Neutrophil (primary cell): ENCODE measurements around the gene COL26A1.
"Not testable (repeated sequence)": the region's sequence is repeated elsewhere in the genome, so short reads cannot be mapped to it uniquely, and the experiment has no call there.

Experiments used
- H3K27ac ChIP-seq: fragments of 200-600 bp; sonication (generic); 2 replicates; pipeline ENCODE4 v1.5.1; 2016; ENCODE audit warnings: mild to moderate bottlenecking, moderate library complexity
- H3K27me3 ChIP-seq: fragments of 200-600 bp; sonication (generic); 2 replicates; pipeline ENCODE4 v1.6.0; 2016; ENCODE audit warnings: mild to moderate bottlenecking
- H3K36me3 ChIP-seq: fragments of 200-600 bp; sonication (generic); 2 replicates; pipeline ENCODE4 v1.5.1; 2017
- H3K4me1 ChIP-seq, 2 experiments: fragments of 200-600 bp in 1 of 2; sonication (generic) in 1 of 2; 1 replicate in 1 of 2; 2 replicates in 1 of 2; pipeline versions ENCODE4 v1.5.1 to v1.6.1; 2013 to 2016; ENCODE audit warnings: low read depth in 1 of 2, low read length in 1 of 2, mild to moderate bottlenecking in 1 of 2, moderate library complexity in 1 of 2; ENCODE audit not compliant: control insufficient read depth in 1 of 2, insufficient read depth in 1 of 2
- H3K4me3 ChIP-seq, 2 experiments: fragments of 200-600 bp in 1 of 2; sonication (generic) in 1 of 2; 1 replicate in 1 of 2; 2 replicates in 1 of 2; pipeline ENCODE4 v1.5.1; 2013 to 2016; ENCODE audit warnings: low read depth in 1 of 2, low read length in 1 of 2, mild to moderate bottlenecking in 1 of 2, moderate library complexity in 1 of 2
- H3K9me3 ChIP-seq: fragments of 200-600 bp; sonication (generic); 2 replicates; pipeline ENCODE4 v1.5.1; 2016
- CTCF ChIP-seq: fragments of 200-600 bp; sonication (generic); IDR thresholded peaks from 2 replicates; pipeline ENCODE4 v1.5.1; 2016; ENCODE audit warnings: antibody characterized with exemption

Gene COL26A1

GRCh38 chr7:101330011-101330484, 32.6 kb upstream of the COL26A1 start:
- Histone ChIP-seq H3K27me3 (peaks cover 7% of the 10 kb centered on the region), H3K36me3 (no peaks in the 10 kb centered on the region), H3K4me3 (no peak overlapping the region), H3K9me3 (no peaks in the 10 kb centered on the region), H3K4me1 (no peaks in the 10 kb centered on the region), H3K27ac (no peak overlapping the region)
- TF ChIP-seq CTCF, result no peak

GRCh38 chr7:101332026-101332425, 30.6 kb upstream of the COL26A1 start:
- TF ChIP-seq CTCF, result no peak
- Histone ChIP-seq H3K4me3 (no peak overlapping the region), H3K4me1 (no peaks in the 10 kb centered on the region), H3K9me3 (no peaks in the 10 kb centered on the region), H3K36me3 (no peaks in the 10 kb centered on the region), H3K27me3 (peaks cover 7% of the 10 kb centered on the region), H3K27ac (no peak overlapping the region)

- Histone ChIP-seq H3K9me3 (no peaks in the 10 kb centered on the region), H3K4me1 (no peaks in the 10 kb centered on the region), H3K4me3 (no peak overlapping the region), H3K36me3 (no peaks in the 10 kb centered on the region), H3K27me3 (peaks cover 7% of the 10 kb centered on the region), H3K27ac (no peak overlapping the region)
- TF ChIP-seq CTCF, result no peak
Observed at GRCh38 chr7:101333912-101334311, 28.8 kb upstream of the COL26A1 start.

- no peak for TF ChIP-seq CTCF
- Histone ChIP-seq H3K4me1 (no peaks in the 10 kb centered on the region), H3K4me3 (no peak overlapping the region), H3K27ac (no peak overlapping the region), H3K9me3 (no peaks in the 10 kb centered on the region), H3K27me3 (no peaks in the 10 kb centered on the region), H3K36me3 (no peaks in the 10 kb centered on the region)
Observed at GRCh38 chr7:101340379-101340778, 22.3 kb upstream of the COL26A1 start.

GRCh38 chr7:101342892-101343291, 19.8 kb upstream of the COL26A1 start:
- no peak overlapping the region for H3K27ac ChIP-seq
- H3K27me3 ChIP-seq, result no peaks in the 10 kb centered on the region
- H3K4me3 ChIP-seq, result no peak overlapping the region
- no peaks in the 10 kb centered on the region for H3K36me3 ChIP-seq
- no peak for TF ChIP-seq CTCF
- no peaks in the 10 kb centered on the region for H3K4me1 ChIP-seq
- H3K9me3 ChIP-seq, result no peaks in the 10 kb centered on the region

GRCh38 chr7:101347477-101347876, 15.2 kb upstream of the COL26A1 start:
- H3K4me1 ChIP-seq, result no peaks in the 10 kb centered on the region
- TF ChIP-seq CTCF, result no peak

GRCh38 chr7:101348456-101349067, 14.1 kb upstream of the COL26A1 start:
- H3K9me3 ChIP-seq, H3K36me3 ChIP-seq, H3K27ac ChIP-seq, H3K4me3 ChIP-seq, H3K4me1 ChIP-seq: not testable (repeated sequence)
- H3K27me3 ChIP-seq, result peaks cover 18% of the 10 kb centered on the region

More at GRCh38 chr7:101347477-101347876, 15.2 kb upstream of the COL26A1 start:
- Histone ChIP-seq H3K36me3 (no peaks in the 10 kb centered on the region), H3K9me3 (no peaks in the 10 kb centered on the region), H3K27ac (no peak overlapping the region), H3K4me3 (no peak overlapping the region), H3K27me3 (peaks cover 18% of the 10 kb centered on the region)

- H3K4me3 ChIP-seq, H3K27ac ChIP-seq, H3K4me1 ChIP-seq, H3K9me3 ChIP-seq, H3K36me3 ChIP-seq: not testable (repeated sequence)
- peaks cover 18% of the 10 kb centered on the region for H3K27me3 ChIP-seq
Observed at GRCh38 chr7:101349300-101349699, 13.4 kb upstream of the COL26A1 start.
